ENCODE results near the gene EHF.

Gene EHF

DNA sequence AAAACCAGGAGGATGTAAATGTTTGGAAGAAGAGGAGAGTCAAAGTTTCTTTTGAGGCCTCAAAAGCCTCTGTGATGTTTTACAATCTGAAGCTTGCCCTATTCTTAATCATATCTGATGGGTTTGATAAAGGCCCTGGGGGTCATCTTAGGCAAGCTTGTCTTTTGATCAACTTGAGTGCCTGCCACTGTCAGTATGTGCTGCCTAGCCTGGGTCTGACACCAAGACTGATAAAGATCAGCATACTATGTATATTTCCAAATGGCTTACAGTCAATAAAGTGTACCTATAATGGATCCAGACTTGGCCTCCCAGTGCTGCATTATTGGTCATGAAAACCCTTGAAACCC, 12.7 kb downstream of the EHF start:
- POLR2A ChIA-PET: no interaction called here
- no peak for DNase-seq (ENCODE audit: extremely low spot score)
- CTCF ChIA-PET: no interaction called here
- TF ChIP-seq, protein P1, sequence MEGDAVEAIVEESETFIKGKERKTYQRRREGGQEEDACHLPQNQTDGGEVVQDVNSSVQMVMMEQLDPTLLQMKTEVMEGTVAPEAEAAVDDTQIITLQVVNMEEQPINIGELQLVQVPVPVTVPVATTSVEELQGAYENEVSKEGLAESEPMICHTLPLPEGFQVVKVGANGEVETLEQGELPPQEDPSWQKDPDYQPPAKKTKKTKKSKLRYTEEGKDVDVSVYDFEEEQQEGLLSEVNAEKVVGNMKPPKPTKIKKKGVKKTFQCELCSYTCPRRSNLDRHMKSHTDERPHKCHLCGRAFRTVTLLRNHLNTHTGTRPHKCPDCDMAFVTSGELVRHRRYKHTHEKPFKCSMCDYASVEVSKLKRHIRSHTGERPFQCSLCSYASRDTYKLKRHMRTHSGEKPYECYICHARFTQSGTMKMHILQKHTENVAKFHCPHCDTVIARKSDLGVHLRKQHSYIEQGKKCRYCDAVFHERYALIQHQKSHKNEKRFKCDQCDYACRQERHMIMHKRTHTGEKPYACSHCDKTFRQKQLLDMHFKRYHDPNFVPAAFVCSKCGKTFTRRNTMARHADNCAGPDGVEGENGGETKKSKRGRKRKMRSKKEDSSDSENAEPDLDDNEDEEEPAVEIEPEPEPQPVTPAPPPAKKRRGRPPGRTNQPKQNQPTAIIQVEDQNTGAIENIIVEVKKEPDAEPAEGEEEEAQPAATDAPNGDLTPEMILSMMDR (IDR thresholded peaks at IDR 0.05; ENCODE audit: control extremely low read depth, extremely low read depth, low read depth, missing control alignments): no peak

DNA sequence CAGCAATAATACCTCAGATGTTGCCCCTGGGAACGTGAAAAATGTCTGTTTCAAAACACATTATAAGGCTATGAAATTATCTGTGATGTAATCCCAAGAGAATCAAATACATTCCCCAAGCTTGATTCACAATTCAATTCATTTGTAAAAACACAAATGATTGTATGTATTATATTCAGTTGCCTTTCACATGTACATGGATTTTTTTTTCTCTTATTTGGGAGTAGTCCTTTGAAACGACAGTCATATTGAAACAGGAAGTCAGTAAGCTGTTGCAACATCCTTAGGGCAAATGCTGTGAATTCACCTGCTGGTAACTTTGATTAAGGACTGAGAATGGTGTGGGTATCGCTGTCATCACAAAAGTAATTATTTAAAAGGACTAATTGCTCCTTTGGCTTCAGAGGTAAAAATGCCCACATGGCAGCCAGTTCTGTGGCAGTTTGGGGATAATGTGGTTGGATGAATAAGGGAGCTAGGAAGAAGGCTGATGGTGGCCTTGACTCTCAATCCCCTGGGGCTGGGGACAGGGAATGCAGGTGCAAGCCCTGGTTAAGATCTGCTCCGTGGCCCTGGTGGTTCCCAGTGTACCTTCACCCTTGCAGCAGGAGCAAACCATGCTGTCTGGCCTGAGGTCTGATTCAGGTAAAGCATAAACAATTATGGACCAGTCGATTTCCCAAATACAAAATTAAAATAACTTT, 13.2 kb downstream of the EHF start:
- ChIA-PET CTCF (interaction anchor here (1.1 kb wide), 1 partner anchor 776 kb away, joined by 3 read pairs; no protein-coding TSS in a partner anchor), POLR2A (no interaction called here)
- TF ChIP-seq, protein P1 (IDR thresholded peaks at IDR 0.05; ENCODE audit: control extremely low read depth, extremely low read depth, low read depth, missing control alignments): no peak
- DNase-seq (ENCODE audit: extremely low spot score): peak; percentile 41

DNA sequence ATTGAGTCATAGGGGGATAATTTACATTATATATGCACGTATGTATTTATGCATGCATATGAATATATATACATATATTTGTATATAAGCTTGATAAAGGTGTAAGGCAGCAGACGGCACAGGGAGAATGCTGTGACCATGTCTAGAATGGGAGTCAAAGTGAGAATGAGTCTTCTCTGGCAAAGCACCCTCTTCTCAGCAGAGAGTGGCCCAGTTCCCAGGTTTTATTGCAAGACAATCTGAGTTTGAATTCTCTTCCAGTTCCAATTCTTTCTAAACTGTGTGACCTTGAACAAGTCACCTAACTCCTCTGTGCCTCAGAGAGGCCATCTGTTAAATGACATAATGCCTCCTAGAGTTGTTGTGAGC, 13.8 kb downstream of the EHF start:
- ChIA-PET POLR2A (no interaction called here), CTCF (interaction anchor here (1.1 kb wide), 1 partner anchor 775 kb away, joined by 3 read pairs; no protein-coding TSS in a partner anchor)
- TF ChIP-seq, protein P1 (IDR thresholded peaks at IDR 0.05; ENCODE audit: control extremely low read depth, extremely low read depth, low read depth, missing control alignments): no peak
- no peak for DNase-seq (ENCODE audit: extremely low spot score)

DNA sequence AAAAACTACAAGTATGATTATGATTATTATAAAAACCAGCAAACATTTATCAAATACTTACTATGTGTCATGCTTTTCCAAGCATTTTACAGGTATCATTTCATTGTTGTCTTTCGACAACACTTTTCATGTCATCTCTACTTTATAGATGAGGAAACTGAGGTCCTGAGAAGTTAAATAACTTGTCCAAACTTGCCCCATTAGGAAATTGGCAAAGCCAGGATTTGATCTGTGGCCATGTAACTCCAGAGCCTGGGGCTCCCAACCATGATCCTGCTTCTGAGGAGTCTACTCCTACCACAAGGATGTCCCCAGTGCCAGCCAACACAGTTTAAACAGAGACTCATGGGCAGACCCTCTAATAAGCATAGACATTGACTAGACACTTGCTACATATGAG, 15.2 kb downstream of the EHF start:
- TF ChIP-seq, protein P1 (IDR thresholded peaks at IDR 0.05; ENCODE audit: control extremely low read depth, extremely low read depth, low read depth, missing control alignments): no peak
- POLR2A ChIA-PET: interaction anchor here (0.7 kb wide), 1 partner anchor 11 kb away, joined by 3 read pairs; no protein-coding TSS in a partner anchor
- CTCF ChIA-PET: interaction anchor here (1.1 kb wide), 1 partner anchor 14 kb away, joined by 3 read pairs; no protein-coding TSS in a partner anchor
- DNase-seq (ENCODE audit: extremely low spot score): no peak

DNA sequence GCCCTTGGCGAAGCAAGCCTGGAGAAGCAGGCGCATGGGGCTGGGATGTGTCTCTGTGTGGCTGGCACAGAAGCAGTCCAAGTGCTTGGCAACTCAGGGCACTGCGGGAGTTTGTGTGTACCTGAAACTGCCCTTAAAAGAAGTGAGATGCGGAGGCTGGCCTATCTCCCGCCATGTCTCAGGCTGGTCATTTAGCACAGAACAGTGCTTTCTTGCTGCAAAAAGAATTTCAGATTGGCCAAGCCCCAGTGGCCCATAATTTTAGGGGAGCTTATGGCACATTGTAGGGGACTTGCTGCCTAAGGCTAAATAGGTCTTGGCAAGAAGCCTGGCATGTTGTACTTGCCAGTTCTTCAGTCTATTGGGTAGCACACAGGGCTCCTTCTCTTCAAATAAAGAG, 16.4 kb downstream of the EHF start:
- ChIA-PET POLR2A (no interaction called here), CTCF (interaction anchor here (1.0 kb wide), 1 partner anchor 7 kb away, joined by 3 read pairs; no protein-coding TSS in a partner anchor)
- no peak for DNase-seq (ENCODE audit: extremely low spot score)
- TF ChIP-seq, protein P1 (IDR thresholded peaks at IDR 0.05; ENCODE audit: control extremely low read depth, extremely low read depth, low read depth, missing control alignments): no peak

DNA sequence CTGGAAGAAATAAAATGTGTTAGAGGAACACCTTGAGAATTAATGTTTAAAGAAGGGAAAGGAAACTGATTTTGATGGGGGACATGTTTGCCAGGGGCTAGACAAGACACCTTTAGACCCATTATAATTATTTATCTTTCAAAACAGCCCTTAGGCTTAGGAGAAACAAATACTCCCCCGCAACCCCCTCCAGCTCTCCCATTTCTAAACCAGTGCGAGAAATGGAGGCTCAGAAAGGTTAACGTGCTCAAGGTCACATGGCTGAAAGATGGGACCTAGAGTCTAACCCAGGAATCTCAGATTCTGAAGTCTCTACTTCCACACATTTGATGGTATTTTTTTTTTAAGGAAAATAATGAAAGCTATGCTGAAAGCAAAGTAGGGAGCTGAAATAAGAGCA, 18.0 kb downstream of the EHF start:
- CTCF ChIA-PET: no interaction called here
- TF ChIP-seq, protein P1 (IDR thresholded peaks at IDR 0.05; ENCODE audit: control extremely low read depth, extremely low read depth, low read depth, missing control alignments): no peak

More for the DNA sequence above, 18.0 kb downstream of the EHF start:
- no peak for DNase-seq (ENCODE audit: extremely low spot score)
- POLR2A ChIA-PET: no interaction called here
